ENCODE measurements around the gene MCTP2. TPM values are rescaled to one million over a fixed set of nuclear protein-coding genes. Genes with fewer than 3 reads are reported as not detected.

Gene MCTP2
- total RNA-seq, 4 donors from 2014 or later, result 24.6 to 78.1 (median 40.3) TPM

- no peak for TF ChIP-seq CTCF (IDR thresholded peaks at IDR 0.05)
- no peak for DNase-seq (ENCODE audit: low spot score)
Measured at GRCh38 chr15:94235041-94235440, 3.7 kb downstream of the MCTP2 start.

GRCh38 chr15:94235646-94236045 lies 4.3 kb downstream of the MCTP2 start:
- no peak for TF ChIP-seq CTCF (IDR thresholded peaks at IDR 0.05)
- DNase-seq (ENCODE audit: low spot score) (no peak), ATAC-seq (ENCODE audit: low FRiP score) (no peak)

More at GRCh38 chr15:94235041-94235440, 3.7 kb downstream of the MCTP2 start:
- no peak for ATAC-seq (ENCODE audit: low FRiP score)

- ATAC-seq (ENCODE audit: low FRiP score) (no peak), DNase-seq (ENCODE audit: low spot score) (no peak)
- no peak for TF ChIP-seq CTCF (IDR thresholded peaks at IDR 0.05)
Measured at GRCh38 chr15:94236608-94237007, 5.2 kb downstream of the MCTP2 start.

GRCh38 chr15:94237903-94238302 lies 6.5 kb downstream of the MCTP2 start:
- DNase-seq (ENCODE audit: low spot score) (no peak), ATAC-seq (ENCODE audit: low FRiP score) (no peak)
- TF ChIP-seq CTCF (IDR thresholded peaks at IDR 0.05), result no peak

- no peak for DNase-seq (ENCODE audit: low spot score)
- no peak for ATAC-seq (ENCODE audit: low FRiP score)
- TF ChIP-seq CTCF (IDR thresholded peaks at IDR 0.05), result no peak
Measured at GRCh38 chr15:94238539-94239118, 7.3 kb downstream of the MCTP2 start.

GRCh38 chr15:94239474-94239873 lies 8.1 kb downstream of the MCTP2 start:
- TF ChIP-seq CTCF (IDR thresholded peaks at IDR 0.05), result no peak
- DNase-seq (ENCODE audit: low spot score), result no peak
- peak; percentile 26 for ATAC-seq (ENCODE audit: low FRiP score)

- no peak for ATAC-seq (ENCODE audit: low FRiP score)
- TF ChIP-seq CTCF (IDR thresholded peaks at IDR 0.05), result no peak
- no peak for DNase-seq (ENCODE audit: low spot score)
Measured at GRCh38 chr15:94240480-94240879, 9.1 kb downstream of the MCTP2 start.
